Fibroblast of pulmonary artery (primary cell): ENCODE measurements around the gene ZC3H8.
A peak's percentile ranks its signal among the peaks of the same experiment; 100 is the strongest.

Experiments used
- DNase-seq: peaks from one replicate; pipeline ENCODE4 v3.0.0-alpha.2; 2010; ENCODE audit warnings: low read depth
- H3K4me3 ChIP-seq: replicated peaks from 2 replicates; pipeline ENCODE4 v1.5.1; 2011; ENCODE audit warnings: low read depth, mild to moderate bottlenecking, control low read depth, low read length, moderate library complexity
- TF ChIP-seq, protein P1 (sequence below): IDR thresholded peaks from 2 replicates; pipeline ENCODE4 v1.5.1; 2011; ENCODE audit warnings: mild to moderate bottlenecking, control low read depth, low read length, inconsistent platforms; ENCODE audit errors: missing control alignments

The ZC3H8 gene

DNA sequence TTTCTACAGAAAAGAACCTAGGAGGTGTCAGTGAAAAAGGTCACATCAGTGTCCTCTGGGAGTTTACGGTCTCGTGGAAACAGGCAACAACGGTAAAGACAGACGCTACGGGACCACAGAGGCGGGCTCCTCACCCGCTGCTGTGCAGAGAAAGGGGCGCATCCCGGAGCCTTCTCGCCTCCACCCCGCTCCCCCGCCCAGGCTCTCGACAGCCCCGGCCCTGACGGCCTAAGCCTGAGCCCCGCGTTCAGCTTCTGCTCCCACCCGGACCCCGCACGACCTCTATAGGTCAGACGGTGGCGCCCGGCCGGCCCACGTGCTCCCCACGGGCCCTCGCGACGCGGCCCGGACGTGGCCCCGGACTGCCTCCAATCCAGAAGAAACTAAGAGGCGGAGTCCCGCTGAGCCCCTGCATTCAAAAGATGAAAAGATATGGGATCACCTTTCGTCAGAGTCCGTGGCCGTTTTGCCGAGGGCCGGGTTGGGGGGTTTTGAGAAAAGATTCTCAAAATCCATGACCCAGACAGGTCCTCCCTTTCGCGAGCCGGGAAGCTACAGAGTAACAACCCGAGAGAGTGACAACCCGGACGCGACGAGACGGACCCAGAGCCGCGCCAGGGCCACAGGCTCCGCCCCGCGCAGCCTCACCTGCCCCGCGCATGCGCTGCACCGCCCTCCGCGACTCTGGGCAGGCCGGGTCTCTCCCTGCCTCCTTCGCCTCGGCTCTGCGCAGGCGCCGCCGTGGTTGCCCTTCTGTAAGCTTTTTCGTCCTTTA lies at the start of gene ZC3H8:
TSS of gene ZC3H8 (minus strand) at position 577 of the 775 bp plus-strand sequence. CDS start at position 516, 61 bp downstream.
- H3K4me3 ChIP-seq, result peak within 1 kb of the TSS; percentile 88
- TF ChIP-seq, protein P1, sequence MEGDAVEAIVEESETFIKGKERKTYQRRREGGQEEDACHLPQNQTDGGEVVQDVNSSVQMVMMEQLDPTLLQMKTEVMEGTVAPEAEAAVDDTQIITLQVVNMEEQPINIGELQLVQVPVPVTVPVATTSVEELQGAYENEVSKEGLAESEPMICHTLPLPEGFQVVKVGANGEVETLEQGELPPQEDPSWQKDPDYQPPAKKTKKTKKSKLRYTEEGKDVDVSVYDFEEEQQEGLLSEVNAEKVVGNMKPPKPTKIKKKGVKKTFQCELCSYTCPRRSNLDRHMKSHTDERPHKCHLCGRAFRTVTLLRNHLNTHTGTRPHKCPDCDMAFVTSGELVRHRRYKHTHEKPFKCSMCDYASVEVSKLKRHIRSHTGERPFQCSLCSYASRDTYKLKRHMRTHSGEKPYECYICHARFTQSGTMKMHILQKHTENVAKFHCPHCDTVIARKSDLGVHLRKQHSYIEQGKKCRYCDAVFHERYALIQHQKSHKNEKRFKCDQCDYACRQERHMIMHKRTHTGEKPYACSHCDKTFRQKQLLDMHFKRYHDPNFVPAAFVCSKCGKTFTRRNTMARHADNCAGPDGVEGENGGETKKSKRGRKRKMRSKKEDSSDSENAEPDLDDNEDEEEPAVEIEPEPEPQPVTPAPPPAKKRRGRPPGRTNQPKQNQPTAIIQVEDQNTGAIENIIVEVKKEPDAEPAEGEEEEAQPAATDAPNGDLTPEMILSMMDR, result no peak
- peak; percentile 88 for DNase-seq

DNA sequence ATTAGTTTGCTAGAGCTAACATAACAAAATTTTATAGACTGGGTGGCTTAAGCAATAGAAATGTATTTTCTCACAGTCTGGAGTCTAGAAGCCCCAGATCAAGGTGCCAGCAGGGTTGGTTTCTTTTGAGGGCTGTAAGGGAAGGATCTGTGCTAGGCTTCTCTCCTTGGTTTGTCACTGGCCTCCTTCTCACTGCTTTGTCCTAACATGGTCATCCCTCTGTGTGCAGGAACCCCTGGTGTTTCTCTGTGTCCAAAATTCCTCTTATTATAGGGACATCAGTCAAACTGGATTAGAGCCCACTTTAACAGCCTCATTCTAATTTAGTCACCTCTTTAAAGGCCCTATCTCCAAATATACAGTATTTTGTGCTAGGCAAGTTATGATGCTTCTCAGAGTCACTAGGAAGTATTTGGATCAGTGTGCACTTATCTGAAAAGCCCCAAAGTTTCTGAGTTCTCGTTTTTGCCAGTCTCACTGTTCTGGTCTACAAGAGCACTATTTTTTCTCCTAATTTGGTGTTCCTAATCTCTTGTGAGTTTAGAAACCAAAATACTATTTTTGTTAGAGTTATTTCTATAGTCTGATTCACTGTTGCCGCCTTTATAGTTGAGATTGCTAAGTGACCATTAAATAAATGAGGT lies 49.6 kb upstream of the ZC3H8 start:
- no peak for DNase-seq
- no peak overlapping the region for H3K4me3 ChIP-seq
- TF ChIP-seq, protein P1, result no peak

DNA sequence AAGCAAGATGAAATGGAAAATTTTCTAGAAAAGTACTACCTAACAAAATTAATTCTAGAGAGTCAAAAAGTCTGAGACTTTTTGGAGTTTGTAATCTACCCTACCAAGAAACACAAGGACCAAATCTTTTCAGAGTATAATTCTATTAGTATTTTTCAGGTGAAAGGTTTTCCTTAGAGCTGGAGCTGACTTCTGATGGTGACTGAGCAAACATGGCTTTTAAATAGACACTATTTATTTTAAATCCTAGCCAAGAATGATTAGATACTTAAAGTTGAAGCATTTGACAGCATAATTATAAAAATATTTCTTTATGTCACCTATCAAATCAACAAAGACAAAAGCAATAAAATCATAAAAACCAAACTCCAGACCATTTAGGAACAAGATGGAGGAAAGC lies 47.1 kb upstream of the ZC3H8 start:
- no peak overlapping the region for H3K4me3 ChIP-seq
- TF ChIP-seq, protein P1, result no peak
- DNase-seq, result no peak

DNA sequence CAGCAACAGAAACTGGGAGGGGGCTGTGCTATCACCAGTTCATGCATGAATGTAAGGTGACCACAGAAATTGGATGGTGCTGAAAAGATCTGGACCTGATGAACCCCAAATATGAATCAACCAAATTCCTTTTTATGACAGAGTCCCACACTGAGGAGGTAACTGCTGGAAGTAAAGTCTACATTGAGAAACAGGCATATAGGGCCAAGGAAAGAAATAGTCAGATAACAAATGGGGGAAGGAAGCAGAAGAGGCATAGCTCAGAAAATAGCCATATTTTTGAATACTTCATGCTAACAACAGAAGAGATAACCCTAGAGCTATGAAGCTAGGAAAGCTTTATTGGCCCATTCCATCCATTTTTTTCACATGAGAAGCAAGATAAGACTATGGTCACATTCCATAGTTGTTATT lies 46.3 kb upstream of the ZC3H8 start:
- H3K4me3 ChIP-seq, result no peak overlapping the region
- TF ChIP-seq, protein P1, result no peak
- DNase-seq, result peak; percentile 90

DNA sequence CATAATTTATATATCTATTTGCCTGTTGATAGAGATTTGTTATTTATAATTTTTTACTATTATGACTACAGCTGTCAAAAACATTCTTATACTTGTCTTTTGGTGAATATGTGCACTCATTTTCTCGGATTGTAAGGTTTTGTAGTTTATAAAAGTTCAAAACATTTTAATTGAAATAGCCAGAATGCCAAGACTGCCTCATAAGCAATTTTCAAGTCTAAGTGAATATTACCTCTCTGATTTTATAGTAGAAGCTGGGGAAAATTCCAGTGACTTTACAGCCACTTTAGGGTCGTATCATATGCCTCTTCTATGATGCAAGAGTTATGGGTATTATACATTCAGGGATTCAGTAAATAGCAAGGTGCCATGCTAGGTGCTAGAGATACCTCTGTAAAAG lies 41.6 kb upstream of the ZC3H8 start:
- no peak overlapping the region for H3K4me3 ChIP-seq
- TF ChIP-seq, protein P1, result no peak
- no peak for DNase-seq

DNA sequence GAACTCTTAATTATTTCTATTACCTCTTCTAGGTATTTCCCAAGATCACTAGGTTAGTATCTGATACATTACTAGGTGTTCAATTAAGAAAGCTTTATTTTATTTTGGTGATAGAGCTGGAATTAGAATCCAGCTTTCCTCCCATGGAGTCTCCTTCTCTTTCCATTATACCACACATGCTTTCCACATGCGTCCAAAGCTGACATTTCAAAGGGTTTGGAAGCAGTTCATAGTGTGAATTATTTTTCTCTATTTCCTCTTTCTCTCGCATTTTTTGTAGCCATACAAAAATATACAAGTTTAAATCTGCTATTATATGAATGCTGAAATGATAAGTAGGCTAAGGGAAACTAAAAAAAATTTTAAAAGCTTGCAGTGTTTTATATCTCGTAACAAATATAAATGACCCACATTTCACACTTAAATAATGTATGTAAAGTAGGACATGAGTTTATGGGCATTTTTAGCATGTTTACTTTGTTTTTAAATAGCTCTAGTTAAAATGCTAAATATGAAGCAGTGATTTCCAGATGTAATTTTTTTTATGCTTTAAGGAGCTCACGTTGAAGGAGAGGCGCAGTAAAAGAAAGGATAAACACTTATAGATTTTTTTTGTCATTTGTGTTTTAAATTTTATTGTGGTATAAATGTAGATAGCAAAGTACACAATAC lies 40.7 kb upstream of the ZC3H8 start:
- TF ChIP-seq, protein P1, result no peak
- DNase-seq, result no peak
- H3K4me3 ChIP-seq, result no peak overlapping the region
